Activated CD8-positive, alpha-beta memory T cell treated with anti-CD3 and anti-CD28 coated beads for 1 hour (primary cell): ENCODE results near the gene MAGED2.
"Not testable (repeated sequence)": the region's sequence is repeated elsewhere in the genome, so short reads cannot be mapped to it uniquely, and the experiment has no call there.

Experiments
- DNase-seq, 2 donors: peaks; one replicate each; pipeline ENCODE4 v3.0.0-alpha.2; 2020; ENCODE audit warnings: low read depth in 1 of 2; ENCODE audit errors: extremely low read depth in 1 of 2

Gene MAGED2, protein sequence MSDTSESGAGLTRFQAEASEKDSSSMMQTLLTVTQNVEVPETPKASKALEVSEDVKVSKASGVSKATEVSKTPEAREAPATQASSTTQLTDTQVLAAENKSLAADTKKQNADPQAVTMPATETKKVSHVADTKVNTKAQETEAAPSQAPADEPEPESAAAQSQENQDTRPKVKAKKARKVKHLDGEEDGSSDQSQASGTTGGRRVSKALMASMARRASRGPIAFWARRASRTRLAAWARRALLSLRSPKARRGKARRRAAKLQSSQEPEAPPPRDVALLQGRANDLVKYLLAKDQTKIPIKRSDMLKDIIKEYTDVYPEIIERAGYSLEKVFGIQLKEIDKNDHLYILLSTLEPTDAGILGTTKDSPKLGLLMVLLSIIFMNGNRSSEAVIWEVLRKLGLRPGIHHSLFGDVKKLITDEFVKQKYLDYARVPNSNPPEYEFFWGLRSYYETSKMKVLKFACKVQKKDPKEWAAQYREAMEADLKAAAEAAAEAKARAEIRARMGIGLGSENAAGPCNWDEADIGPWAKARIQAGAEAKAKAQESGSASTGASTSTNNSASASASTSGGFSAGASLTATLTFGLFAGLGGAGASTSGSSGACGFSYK

GRCh38 chrX:54807524-54808108 lies at the start of gene MAGED2:
Gene MAGED2, plus strand, starts transcription at chrX:54807745. Its CDS starts 1,587 bp downstream, at chrX:54809332.
- DNase-seq = peak in 1 of 2 donors; percentile 24

DNA sequence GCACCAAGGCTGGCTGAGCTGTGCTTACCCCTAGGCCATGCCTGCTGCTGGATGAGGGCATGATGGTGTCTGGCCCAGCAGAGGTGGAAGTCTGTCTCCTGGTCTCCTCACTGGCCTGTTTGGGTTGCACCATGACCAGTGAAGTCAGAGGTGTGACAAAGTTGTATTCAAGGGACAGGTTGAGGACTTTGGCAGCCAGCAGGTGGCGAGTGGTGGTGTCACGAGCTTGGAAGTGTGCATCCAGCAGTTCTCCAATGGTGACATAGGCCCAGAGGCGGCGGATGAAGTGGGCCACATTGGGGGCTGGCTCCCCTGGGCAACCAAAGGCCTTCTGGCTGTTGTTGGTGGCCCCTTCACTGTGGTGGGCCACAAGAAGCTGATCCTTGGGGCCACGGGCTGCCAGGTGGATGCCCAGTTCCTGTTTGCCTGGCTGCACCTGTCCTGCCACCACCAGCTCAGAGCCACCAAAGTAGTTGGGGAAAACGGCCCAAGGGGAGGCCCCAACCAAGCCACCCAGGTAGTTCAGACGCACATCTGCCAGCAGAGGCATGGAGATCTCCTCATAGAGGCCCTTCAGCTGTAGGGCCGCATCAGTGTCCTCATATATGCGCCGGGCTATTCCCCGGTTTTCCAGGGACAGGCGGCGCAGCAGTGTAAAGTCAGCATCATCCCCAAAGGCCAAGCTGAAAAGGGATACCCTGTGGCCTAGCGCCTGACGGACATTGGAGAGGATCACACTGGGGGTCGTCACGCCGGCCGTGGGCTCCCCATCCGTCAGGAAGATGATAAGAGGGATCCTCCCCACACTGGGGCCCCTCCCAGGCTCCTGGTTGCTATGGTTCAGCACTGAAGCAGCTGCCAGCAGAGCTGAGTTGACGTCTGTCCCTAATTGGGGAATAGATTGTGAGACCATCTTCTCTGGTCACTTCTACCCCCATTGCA lies 49.2 kb upstream of the MAGED2 start:
- no peak for DNase-seq

DNA sequence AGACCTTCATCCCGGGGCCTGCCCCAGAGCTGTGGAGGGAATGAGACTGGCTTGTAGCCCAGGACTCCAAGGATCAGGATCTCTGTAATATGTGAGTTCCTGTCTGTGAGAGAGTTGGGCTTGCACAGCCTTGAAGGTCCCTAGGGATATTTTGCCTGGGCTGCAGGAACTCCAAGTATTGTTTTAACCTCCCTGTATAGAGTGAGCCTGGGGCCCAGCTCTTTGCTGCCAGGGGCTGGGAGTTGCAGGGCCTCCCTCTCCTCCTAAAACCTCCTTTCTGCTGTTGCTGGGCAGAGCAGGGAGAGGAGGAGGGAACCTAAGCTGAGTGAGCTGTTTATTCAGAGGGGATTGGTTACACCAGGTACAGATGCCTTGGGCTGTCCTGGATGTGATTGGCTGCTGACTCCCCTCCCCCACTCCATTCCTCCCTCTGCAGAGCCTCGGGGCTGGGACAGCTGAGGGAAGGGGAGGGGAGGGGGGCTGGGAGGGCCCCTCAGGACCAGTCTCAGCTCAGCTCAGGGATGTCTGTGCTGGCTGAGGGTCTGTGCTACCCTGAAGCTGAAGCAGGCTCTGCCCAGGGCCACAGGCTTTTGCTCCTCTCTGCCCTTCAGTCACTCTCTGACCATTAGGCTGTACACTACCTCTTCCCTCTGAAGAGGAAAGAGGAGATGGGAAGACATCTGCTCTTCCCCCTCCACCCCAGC lies 33.0 kb upstream of the MAGED2 start:
- DNase-seq = not testable (repeated sequence)

GRCh38 chrX:54776061-54776460 lies 31.5 kb upstream of the MAGED2 start:
- DNase-seq = no peak

GRCh38 chrX:54776987-54777672 lies 30.4 kb upstream of the MAGED2 start:
- DNase-seq = no peak

DNA sequence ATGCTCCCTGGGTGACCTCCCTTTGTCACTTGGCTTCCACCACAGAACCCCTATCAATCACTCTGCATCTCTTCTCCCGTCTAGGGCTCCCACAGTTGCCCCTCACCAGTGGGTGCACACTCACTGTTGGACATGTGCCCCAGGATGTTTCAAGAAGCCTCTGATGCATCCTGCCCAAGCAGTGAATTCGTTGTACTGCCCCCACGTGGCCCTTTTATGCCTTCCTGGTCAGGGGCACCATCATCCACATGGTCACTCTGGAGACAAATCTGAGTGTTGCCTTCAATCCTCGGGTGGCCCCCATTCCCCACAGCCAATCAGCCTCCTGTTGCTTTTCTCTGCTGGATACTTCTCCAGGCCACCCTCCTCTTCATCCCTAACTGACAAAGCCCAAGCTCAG lies 21.6 kb upstream of the MAGED2 start:
- DNase-seq = no peak

GRCh38 chrX:54786967-54787366 lies 20.6 kb upstream of the MAGED2 start:
- no peak for DNase-seq

GRCh38 chrX:54788446-54788845 lies 19.1 kb upstream of the MAGED2 start:
- no peak for DNase-seq

GRCh38 chrX:54789405-54789804 lies 18.1 kb upstream of the MAGED2 start:
- DNase-seq = not testable (repeated sequence)

DNA sequence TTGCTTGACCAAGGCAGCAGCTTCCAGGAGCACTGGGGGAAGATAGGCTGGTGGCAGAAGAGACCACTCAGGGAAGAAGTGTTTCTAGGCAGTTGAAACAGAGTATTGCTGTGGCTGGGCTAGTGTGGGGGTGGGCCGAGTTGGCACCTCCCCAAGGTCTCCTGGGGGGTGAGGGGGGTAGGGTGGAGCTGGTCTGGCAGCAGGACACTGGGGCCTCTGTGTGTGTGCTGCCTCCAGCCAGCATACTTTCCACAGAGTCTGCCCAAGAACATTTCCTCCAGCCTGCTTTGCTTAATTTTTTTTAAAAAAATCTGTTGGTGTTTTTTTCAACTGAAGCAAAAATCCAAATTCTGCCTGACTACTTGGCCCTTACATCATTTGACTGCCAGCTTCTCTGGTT lies 13.5 kb upstream of the MAGED2 start:
- no peak for DNase-seq

DNA sequence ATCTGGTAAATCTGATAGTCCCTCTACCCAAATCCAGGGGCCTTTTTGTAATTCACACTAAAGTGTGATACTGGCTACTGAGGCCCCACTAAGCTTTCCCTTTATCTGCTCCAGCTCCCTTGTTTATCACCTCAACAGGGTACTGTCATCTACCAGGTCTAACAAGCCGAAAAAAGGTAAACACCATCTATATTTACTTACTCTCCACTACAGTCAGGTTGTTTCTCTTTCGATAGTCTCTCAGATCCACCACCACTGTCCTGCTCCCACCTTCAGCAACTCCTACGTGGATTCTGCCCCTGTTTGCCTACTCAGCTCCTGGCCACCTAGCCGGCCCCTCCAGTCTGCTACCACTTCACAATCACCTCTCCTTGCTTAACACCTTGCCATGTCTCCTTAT lies 12.8 kb upstream of the MAGED2 start:
- DNase-seq = no peak

DNA sequence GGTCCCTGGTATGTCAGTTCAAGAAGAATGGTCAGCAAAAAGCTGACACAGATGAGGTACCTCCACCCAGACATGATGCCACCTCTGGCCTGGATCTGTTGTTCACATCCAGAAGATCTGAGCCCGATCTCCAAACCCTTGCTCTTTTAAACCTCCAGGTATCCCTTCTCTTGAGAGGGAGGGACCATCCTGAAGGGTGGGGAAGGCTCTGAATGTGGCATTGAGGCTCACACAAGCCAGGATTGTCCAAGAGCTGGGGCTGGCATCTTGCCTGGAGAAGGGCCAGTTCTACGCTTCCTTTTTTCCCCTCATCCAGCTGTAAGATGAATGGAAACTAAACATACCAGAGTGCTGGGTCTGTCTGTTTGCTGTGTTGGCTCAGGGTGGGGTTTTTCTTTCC lies 9.4 kb upstream of the MAGED2 start, which contains the start of gene ITIH6:
ITIH6 (minus strand) TSS at position 119 of the 400 bp plus-strand sequence; CDS start at position 74, 45 bp downstream.
- no peak for DNase-seq

GRCh38 chrX:54799046-54799445 lies 8.5 kb upstream of the MAGED2 start:
- DNase-seq = no peak

- DNase-seq = peak in 1 of 2 donors; percentile 23
These were observed 612 bp downstream of the MAGED2 start for GRCh38 chrX:54808109-54808604.

GRCh38 chrX:54808605-54809483 lies 1.3 kb downstream of the MAGED2 start:
- peak; percentile 70 to 77 for DNase-seq

- no peak for DNase-seq
These were observed 3.0 kb downstream of the MAGED2 start for GRCh38 chrX:54810532-54810931.

- DNase-seq = no peak
These were observed 3.8 kb downstream of the MAGED2 start for GRCh38 chrX:54811301-54811885.

GRCh38 chrX:54812306-54812705 lies 4.8 kb downstream of the MAGED2 start:
- DNase-seq = no peak
